Liver (tissue), 9 donors: ENCODE measurements around the gene SEC22C. TPM values are rescaled to one million over a fixed set of nuclear protein-coding genes. Genes with fewer than 3 reads are reported as not detected.

Experiments
- DNase-seq: peaks from one replicate; pipeline ENCODE4 v3.0.0-alpha.2; 2017; ENCODE audit warnings: low spot score
- H3K27ac ChIP-seq, 2 donors: one replicate each; pipeline ENCODE4 v1.7.0; 2013; ENCODE audit warnings: inconsistent platforms in 2 of 2, low read length in 2 of 2, control low read depth in 1 of 2, low read depth in 1 of 2, mild to moderate bottlenecking in 1 of 2
- H3K27me3 ChIP-seq, 4 donors: one replicate each; pipeline versions ENCODE4 v1.6.1 to v1.7.0; 2013; ENCODE audit warnings: low read length in 3 of 4, inconsistent platforms in 1 of 4, mild to moderate bottlenecking in 1 of 4, moderate library complexity in 1 of 4; ENCODE audit not compliant: control insufficient read depth in 4 of 4, insufficient read depth in 4 of 4
- H3K36me3 ChIP-seq, 4 donors: one replicate each; pipeline versions ENCODE4 v1.6.1 to v1.7.0; 2013; ENCODE audit warnings: low read length in 3 of 4, mild to moderate bottlenecking in 3 of 4, low read depth in 1 of 4, moderate library complexity in 1 of 4; ENCODE audit not compliant: control insufficient read depth in 4 of 4, insufficient read depth in 3 of 4
- H3K4me1 ChIP-seq, 4 donors: one replicate each; pipeline versions ENCODE4 v1.6.1 to v1.7.0; 2013; ENCODE audit warnings: low read length in 3 of 4, mild to moderate bottlenecking in 3 of 4, moderate library complexity in 1 of 4; ENCODE audit not compliant: control insufficient read depth in 4 of 4, insufficient read depth in 4 of 4
- H3K4me3 ChIP-seq, 3 donors: one replicate each; pipeline versions ENCODE4 v1.6.1 to v1.7.0; 2013; ENCODE audit warnings: low read length in 3 of 3, control low read depth in 1 of 3, low read depth in 1 of 3, mild to moderate bottlenecking in 1 of 3
- H3K9ac ChIP-seq, 2 donors: one replicate each; pipeline ENCODE4 v1.7.0; 2013; ENCODE audit warnings: low read length in 2 of 2, mild to moderate bottlenecking in 2 of 2, moderate library complexity in 2 of 2, control low read depth in 1 of 2, low read depth in 1 of 2
- H3K9me3 ChIP-seq, 4 donors: one replicate each; pipeline versions ENCODE4 v1.6.1 to v1.7.0; 2013; ENCODE audit warnings: low read length in 3 of 4; ENCODE audit not compliant: control insufficient read depth in 4 of 4
- EGR1 ChIP-seq, 2 donors: IDR thresholded peaks; 2 replicates each; pipeline ENCODE4 v1.6.1; 2016 to 2018; ENCODE audit warnings: antibody characterized with exemption in 2 of 2, low read depth in 2 of 2
- FOXA1 ChIP-seq: IDR thresholded peaks from 2 replicates; pipeline ENCODE4 v1.6.1; 2016; ENCODE audit warnings: antibody characterized with exemption
- FOXA2 ChIP-seq: IDR thresholded peaks from 2 replicates; pipeline ENCODE4 v1.6.1; 2016; ENCODE audit warnings: antibody characterized with exemption
- GABPA ChIP-seq, 2 donors: IDR thresholded peaks in 1 of 2; conservative IDR thresholded peaks in 1 of 2; 2 replicates each; pipeline ENCODE4 v1.6.1; 2016; ENCODE audit warnings: antibody characterized with exemption in 2 of 2, mild to moderate bottlenecking in 1 of 2, moderate library complexity in 1 of 2
- HNF4A ChIP-seq, 2 donors: conservative IDR thresholded peaks; 2 replicates each; pipeline ENCODE4 v1.6.1; 2016; ENCODE audit warnings: antibody characterized with exemption in 2 of 2, mild to moderate bottlenecking in 2 of 2
- HNF4G ChIP-seq: IDR thresholded peaks from 2 replicates; pipeline ENCODE4 v1.6.1; 2016; ENCODE audit warnings: antibody characterized with exemption
- JUND ChIP-seq, 2 donors: IDR thresholded peaks; 2 replicates each; pipeline ENCODE4 v1.6.1; 2016; ENCODE audit warnings: antibody characterized with exemption in 2 of 2
- NR2F2 ChIP-seq: IDR thresholded peaks from 2 replicates; pipeline ENCODE4 v1.6.1; 2016; ENCODE audit warnings: antibody characterized with exemption
- RAD21 ChIP-seq, 2 donors: IDR thresholded peaks; 2 replicates each; pipeline ENCODE4 v1.6.1; 2016; ENCODE audit warnings: antibody characterized with exemption in 2 of 2, mild to moderate bottlenecking in 2 of 2
- RXRA ChIP-seq, 2 donors: IDR thresholded peaks; 2 replicates each; pipeline ENCODE4 v1.6.1; 2017 to 2018; ENCODE audit warnings: antibody characterized with exemption in 2 of 2, mild to moderate bottlenecking in 1 of 2
- SP1 ChIP-seq: IDR thresholded peaks from 2 replicates; pipeline ENCODE4 v1.6.1; 2018; ENCODE audit warnings: antibody characterized with exemption, mild to moderate bottlenecking
- TAF1 ChIP-seq: conservative IDR thresholded peaks from 2 replicates; pipeline ENCODE4 v1.6.1; 2016; ENCODE audit warnings: antibody characterized with exemption, mild to moderate bottlenecking
- YY1 ChIP-seq: IDR thresholded peaks from 2 replicates; pipeline ENCODE4 v1.6.1; 2016; ENCODE audit warnings: antibody characterized with exemption, mild to moderate bottlenecking
- WGBS: extraction: QIAGEN DNeasy Blood & Tissue Kit; methylation state at CpG from one replicate; pipeline ENCODE4 v1.1.7; 2013; 5-methylcytosine and 5-hydroxymethylcytosine counted together
- polyA plus RNA-seq, 2 donors: library from polyadenylated mRNA; stranded (reverse) in 1 of 2; unstranded in 1 of 2; fragments of 200-250 nt in 1 of 2; fragments of >200 nt in 1 of 2; fragmentation: Nextera tagmentation in 1 of 2; extraction: Ambion mirVana in 1 of 2; gene quantifications; one replicate each; pipeline versions ENCODE4 v1.2.1 to v1.2.3, GENCODE V29; 2013 to 2015
- total RNA-seq, 2 donors: library from RNA; depleted of rRNA; stranded (reverse); fragments of >200 nt; gene quantifications; one replicate each; pipeline ENCODE4 v1.2.3, GENCODE V29; 2014
- TF ChIP-seq, protein P1 (sequence below): IDR thresholded peaks from 2 replicates; pipeline ENCODE4 v1.6.1; 2016; ENCODE audit warnings: antibody characterized with exemption
- TF ChIP-seq, protein P2 (sequence below): IDR thresholded peaks from 2 replicates; pipeline ENCODE4 v1.6.1; 2016; ENCODE audit warnings: antibody characterized with exemption
- TF ChIP-seq, protein P3 (sequence below): IDR thresholded peaks from 2 replicates; pipeline ENCODE4 v1.6.1; 2016; ENCODE audit warnings: antibody characterized with exemption
- TF ChIP-seq, protein P4 (sequence below): IDR thresholded peaks from 2 replicates; pipeline ENCODE4 v1.6.1; 2016; ENCODE audit warnings: antibody characterized with exemption, mild to moderate bottlenecking
- TF ChIP-seq, protein P5 (sequence below): fragments of 150-350 bp; IDR thresholded peaks from 2 replicates; pipeline ENCODE4 v1.5.1; 2017; ENCODE audit warnings: improper control_type of control experiment, low read depth, low read length; ENCODE audit not compliant: missing input control
- donor health status: healthy.
- donor health status: healthy.
- donor health status: healthy.
- donor health status: healthy.
- donor health status: healthy.

SEC22C gene
- total and polyA plus RNA-seq, 4 donors: 14.5 to 48.5 (median 17.8) TPM

DNA sequence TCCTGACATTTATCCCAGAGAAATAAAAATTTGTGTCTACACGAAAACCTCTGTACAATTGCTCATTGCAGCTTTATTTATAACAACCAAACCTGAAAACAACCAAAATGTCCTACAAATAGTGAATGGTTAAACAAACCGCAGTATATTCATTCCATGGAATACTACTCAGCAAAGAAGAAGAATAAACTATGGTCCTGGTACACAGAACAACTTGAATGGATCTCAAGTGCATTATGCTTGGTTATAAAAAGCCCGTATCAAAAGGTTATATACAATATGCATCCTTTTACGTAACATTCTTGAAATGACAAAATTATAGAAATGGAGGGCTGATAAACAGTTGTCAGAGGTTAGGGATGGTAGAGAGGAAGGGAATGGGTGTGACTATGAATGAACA, 3.7 kb downstream of the SEC22C start:
- no peaks in the 10 kb centered on the region for H3K27me3 ChIP-seq
- DNase-seq: no peak
- no peak overlapping the region for H3K9ac ChIP-seq
- H3K27ac ChIP-seq: no peak overlapping the region
- peaks cover 4 to 19% (median 16%) of the 10 kb centered on the region in 4 donors for H3K4me1 ChIP-seq
- no peak overlapping the region for H3K4me3 ChIP-seq
- 97% methylated on average over 4 of the region's 4 CpGs for WGBS
- H3K36me3 ChIP-seq: no peaks in the 10 kb centered on the region
- H3K9me3 ChIP-seq: no peaks in the 10 kb centered on the region
- TF ChIP-seq SP1 (no peak), RXRA (IDR thresholded peaks at IDR 0.05) (no peak), FOXA2 (no peak), YY1 (no peak), EGR1 (IDR thresholded peaks at IDR 0.05; ENCODE audit: low read depth in 2 of 2) (no peak), JUND (IDR thresholded peaks at IDR 0.05) (no peak), NR2F2 (no peak), TAF1 (no peak), GABPA (IDR thresholded peaks at IDR 0.05 in 1 of 2, conservative IDR thresholded peaks at IDR 0.05 in 1 of 2) (no peak), FOXA1 (no peak), HNF4G (no peak), RAD21 (IDR thresholded peaks at IDR 0.05) (no peak)
- TF ChIP-seq, protein P1, sequence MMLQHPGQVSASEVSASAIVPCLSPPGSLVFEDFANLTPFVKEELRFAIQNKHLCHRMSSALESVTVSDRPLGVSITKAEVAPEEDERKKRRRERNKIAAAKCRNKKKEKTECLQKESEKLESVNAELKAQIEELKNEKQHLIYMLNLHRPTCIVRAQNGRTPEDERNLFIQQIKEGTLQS: no peak
- TF ChIP-seq, protein P2, sequence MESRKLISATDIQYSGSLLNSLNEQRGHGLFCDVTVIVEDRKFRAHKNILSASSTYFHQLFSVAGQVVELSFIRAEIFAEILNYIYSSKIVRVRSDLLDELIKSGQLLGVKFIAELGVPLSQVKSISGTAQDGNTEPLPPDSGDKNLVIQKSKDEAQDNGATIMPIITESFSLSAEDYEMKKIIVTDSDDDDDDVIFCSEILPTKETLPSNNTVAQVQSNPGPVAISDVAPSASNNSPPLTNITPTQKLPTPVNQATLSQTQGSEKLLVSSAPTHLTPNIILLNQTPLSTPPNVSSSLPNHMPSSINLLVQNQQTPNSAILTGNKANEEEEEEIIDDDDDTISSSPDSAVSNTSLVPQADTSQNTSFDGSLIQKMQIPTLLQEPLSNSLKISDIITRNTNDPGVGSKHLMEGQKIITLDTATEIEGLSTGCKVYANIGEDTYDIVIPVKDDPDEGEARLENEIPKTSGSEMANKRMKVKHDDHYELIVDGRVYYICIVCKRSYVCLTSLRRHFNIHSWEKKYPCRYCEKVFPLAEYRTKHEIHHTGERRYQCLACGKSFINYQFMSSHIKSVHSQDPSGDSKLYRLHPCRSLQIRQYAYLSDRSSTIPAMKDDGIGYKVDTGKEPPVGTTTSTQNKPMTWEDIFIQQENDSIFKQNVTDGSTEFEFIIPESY: no peak
- TF ChIP-seq, protein P3, sequence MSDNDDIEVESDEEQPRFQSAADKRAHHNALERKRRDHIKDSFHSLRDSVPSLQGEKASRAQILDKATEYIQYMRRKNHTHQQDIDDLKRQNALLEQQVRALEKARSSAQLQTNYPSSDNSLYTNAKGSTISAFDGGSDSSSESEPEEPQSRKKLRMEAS: no peak
- TF ChIP-seq, protein P4, sequence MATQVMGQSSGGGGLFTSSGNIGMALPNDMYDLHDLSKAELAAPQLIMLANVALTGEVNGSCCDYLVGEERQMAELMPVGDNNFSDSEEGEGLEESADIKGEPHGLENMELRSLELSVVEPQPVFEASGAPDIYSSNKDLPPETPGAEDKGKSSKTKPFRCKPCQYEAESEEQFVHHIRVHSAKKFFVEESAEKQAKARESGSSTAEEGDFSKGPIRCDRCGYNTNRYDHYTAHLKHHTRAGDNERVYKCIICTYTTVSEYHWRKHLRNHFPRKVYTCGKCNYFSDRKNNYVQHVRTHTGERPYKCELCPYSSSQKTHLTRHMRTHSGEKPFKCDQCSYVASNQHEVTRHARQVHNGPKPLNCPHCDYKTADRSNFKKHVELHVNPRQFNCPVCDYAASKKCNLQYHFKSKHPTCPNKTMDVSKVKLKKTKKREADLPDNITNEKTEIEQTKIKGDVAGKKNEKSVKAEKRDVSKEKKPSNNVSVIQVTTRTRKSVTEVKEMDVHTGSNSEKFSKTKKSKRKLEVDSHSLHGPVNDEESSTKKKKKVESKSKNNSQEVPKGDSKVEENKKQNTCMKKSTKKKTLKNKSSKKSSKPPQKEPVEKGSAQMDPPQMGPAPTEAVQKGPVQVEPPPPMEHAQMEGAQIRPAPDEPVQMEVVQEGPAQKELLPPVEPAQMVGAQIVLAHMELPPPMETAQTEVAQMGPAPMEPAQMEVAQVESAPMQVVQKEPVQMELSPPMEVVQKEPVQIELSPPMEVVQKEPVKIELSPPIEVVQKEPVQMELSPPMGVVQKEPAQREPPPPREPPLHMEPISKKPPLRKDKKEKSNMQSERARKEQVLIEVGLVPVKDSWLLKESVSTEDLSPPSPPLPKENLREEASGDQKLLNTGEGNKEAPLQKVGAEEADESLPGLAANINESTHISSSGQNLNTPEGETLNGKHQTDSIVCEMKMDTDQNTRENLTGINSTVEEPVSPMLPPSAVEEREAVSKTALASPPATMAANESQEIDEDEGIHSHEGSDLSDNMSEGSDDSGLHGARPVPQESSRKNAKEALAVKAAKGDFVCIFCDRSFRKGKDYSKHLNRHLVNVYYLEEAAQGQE: no peak

DNA sequence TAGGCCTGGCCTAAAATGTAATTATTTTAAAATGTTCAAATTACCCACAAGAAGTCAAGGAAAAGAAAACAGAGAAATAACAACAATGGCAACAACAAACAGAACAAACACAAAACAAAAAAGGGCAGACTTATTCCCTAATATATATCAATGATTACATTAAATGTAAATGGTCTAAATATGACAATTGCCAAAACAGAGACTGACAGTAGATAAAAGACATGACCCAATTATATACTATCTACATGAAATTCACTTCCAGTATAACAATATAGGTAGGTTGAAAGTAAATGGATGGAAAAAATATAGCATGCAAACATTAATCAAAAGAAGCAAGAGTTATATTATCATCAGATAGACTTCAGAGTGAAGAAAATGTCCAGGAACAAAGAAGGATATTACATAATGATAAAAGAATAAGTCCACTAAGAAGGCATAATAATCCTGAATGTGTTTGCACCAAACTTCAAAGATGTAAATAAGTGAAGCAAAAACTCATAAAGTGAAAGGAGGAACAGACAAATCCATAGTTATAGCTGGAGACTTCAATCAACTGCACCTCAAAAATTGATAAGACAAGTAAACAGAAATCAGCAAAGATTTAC, 6.5 kb downstream of the SEC22C start:
- Histone ChIP-seq H3K9me3 (no peaks in the 10 kb centered on the region), H3K4me3 (no peak overlapping the region), H3K36me3 (no peaks in the 10 kb centered on the region), H3K4me1 (peaks cover 0 to under 1% (median under 1%) of the 10 kb centered on the region in 4 donors), H3K9ac (no peak overlapping the region), H3K27me3 (no peaks in the 10 kb centered on the region), H3K27ac (no peak overlapping the region)
- TF ChIP-seq GABPA (IDR thresholded peaks at IDR 0.05 in 1 of 2, conservative IDR thresholded peaks at IDR 0.05 in 1 of 2): no peak
- no peak for TF ChIP-seq HNF4G
- TF ChIP-seq EGR1 (IDR thresholded peaks at IDR 0.05; ENCODE audit: low read depth in 2 of 2): no peak
- TF ChIP-seq, protein P5, sequence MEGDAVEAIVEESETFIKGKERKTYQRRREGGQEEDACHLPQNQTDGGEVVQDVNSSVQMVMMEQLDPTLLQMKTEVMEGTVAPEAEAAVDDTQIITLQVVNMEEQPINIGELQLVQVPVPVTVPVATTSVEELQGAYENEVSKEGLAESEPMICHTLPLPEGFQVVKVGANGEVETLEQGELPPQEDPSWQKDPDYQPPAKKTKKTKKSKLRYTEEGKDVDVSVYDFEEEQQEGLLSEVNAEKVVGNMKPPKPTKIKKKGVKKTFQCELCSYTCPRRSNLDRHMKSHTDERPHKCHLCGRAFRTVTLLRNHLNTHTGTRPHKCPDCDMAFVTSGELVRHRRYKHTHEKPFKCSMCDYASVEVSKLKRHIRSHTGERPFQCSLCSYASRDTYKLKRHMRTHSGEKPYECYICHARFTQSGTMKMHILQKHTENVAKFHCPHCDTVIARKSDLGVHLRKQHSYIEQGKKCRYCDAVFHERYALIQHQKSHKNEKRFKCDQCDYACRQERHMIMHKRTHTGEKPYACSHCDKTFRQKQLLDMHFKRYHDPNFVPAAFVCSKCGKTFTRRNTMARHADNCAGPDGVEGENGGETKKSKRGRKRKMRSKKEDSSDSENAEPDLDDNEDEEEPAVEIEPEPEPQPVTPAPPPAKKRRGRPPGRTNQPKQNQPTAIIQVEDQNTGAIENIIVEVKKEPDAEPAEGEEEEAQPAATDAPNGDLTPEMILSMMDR: no peak
- TF ChIP-seq RXRA (IDR thresholded peaks at IDR 0.05): no peak
- TF ChIP-seq NR2F2: no peak
- TF ChIP-seq SP1: no peak
- no peak for TF ChIP-seq HNF4A (conservative IDR thresholded peaks at IDR 0.05)
- TF ChIP-seq, protein P1: no peak
- TF ChIP-seq, protein P4: no peak
- no peak for DNase-seq
